Measurements from ENCODE around the gene EFCAB5. TPM values are rescaled to one million over a fixed set of nuclear protein-coding genes. Genes with fewer than 3 reads are reported as not detected.
"Not testable (repeated sequence)": the region's sequence is repeated elsewhere in the genome, so short reads cannot be mapped to it uniquely, and the experiment has no call there.

Gene EFCAB5
- total RNA-seq, 1 donor from 2014 or later, result 0.30 TPM

DNA sequence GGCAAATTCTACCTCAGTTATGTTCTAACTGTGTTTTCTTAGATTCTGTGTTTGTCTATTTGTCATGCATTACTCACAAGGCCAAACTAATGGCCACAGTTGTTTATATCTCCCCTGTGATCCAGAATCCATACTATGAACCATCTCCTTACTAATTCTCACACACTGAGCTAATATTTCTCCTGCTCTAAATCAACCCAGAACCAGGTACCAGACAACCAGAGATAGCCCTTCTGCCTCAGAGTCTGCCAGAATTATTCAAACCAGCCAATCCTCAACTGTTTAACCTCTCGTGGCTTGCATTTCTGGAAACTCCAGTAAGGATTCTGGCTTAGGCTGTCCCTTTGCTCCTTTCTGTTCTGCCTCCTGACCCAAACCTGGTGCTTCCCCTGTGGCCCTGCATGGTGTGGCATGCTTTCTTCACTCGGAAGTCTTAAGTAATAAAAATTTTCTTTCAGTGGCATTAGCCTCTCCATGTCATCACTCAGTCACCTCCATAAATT, 59.4 kb downstream of the EFCAB5 start:
- TF ChIP-seq, protein P1, sequence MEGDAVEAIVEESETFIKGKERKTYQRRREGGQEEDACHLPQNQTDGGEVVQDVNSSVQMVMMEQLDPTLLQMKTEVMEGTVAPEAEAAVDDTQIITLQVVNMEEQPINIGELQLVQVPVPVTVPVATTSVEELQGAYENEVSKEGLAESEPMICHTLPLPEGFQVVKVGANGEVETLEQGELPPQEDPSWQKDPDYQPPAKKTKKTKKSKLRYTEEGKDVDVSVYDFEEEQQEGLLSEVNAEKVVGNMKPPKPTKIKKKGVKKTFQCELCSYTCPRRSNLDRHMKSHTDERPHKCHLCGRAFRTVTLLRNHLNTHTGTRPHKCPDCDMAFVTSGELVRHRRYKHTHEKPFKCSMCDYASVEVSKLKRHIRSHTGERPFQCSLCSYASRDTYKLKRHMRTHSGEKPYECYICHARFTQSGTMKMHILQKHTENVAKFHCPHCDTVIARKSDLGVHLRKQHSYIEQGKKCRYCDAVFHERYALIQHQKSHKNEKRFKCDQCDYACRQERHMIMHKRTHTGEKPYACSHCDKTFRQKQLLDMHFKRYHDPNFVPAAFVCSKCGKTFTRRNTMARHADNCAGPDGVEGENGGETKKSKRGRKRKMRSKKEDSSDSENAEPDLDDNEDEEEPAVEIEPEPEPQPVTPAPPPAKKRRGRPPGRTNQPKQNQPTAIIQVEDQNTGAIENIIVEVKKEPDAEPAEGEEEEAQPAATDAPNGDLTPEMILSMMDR (conservative IDR thresholded peaks at IDR 0.05), result no peak
- H3K4me3 Mint-ChIP-seq, result no peak overlapping the region
- H3K4me1 Mint-ChIP-seq, result no peaks in the 10 kb centered on the region
- H3K27ac Mint-ChIP-seq (ENCODE audit: unreplicated experiment), result no peak overlapping the region
- no peaks in the 10 kb centered on the region for H3K36me3 Mint-ChIP-seq (ENCODE audit: low read depth)
- H3K27me3 Mint-ChIP-seq (ENCODE audit: low read depth), result no peaks in the 10 kb centered on the region
- H3K9me3 Mint-ChIP-seq, result peaks cover 3% of the 10 kb centered on the region
- no peak for DNase-seq (ENCODE audit: low read depth, low spot score)

DNA sequence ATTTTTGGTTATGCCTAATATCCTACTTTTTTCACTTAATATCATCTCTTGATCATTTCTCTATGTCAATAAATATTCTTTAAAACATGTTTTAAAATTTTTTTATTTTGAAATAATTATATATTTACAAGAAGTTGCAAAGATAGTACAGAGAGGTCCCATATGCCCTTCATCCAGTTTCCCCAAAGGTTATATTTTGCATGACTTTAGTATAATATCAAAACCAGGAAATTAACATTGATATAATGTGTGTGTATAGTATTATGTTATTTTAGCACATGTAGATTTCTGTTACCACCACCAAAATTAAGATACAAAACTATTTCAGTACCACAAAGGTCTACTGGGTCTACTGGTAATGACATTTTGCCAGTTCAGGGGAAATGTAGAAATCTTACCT, 60.7 kb downstream of the EFCAB5 start:
- no peaks in the 10 kb centered on the region for H3K27me3 Mint-ChIP-seq (ENCODE audit: low read depth)
- H3K9me3 Mint-ChIP-seq, result peaks cover 3% of the 10 kb centered on the region
- TF ChIP-seq, protein P1 (conservative IDR thresholded peaks at IDR 0.05), result no peak
- H3K36me3 Mint-ChIP-seq (ENCODE audit: low read depth), result no peaks in the 10 kb centered on the region
- H3K27ac Mint-ChIP-seq (ENCODE audit: unreplicated experiment), result no peak overlapping the region
- DNase-seq (ENCODE audit: low read depth, low spot score), result no peak
- no peak overlapping the region for H3K4me3 Mint-ChIP-seq
- no peaks in the 10 kb centered on the region for H3K4me1 Mint-ChIP-seq

DNA sequence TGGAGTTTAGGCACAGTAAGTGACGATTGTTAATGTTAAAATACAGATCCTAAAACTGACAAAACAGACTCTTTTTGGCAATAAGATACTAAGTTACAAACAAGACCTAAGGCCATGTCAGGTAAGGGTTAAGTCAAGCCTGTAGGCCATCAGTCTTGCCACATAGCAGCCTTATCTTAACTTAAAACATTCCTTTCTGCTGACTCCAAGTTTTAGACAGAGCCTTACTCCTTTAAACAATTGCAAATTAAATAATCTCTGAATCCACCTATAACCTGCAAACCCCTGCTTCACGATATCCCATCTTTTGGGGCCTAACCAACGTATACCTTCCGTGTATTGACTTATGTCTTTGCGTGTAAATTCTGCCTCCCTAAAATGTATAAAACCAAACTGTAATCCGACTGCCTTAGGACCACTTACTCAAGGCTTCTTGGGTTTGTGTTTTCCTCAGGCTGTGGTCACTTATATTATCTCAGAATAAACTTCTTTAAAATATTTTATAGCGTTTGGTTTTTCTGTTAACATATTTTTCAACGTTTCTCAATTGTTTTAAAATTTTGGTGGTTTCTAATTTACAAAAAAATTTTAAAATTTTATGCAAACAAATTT, 64.4 kb downstream of the EFCAB5 start:
- no peaks in the 10 kb centered on the region for H3K27me3 Mint-ChIP-seq (ENCODE audit: low read depth)
- TF ChIP-seq, protein P1 (conservative IDR thresholded peaks at IDR 0.05), result no peak
- no peak overlapping the region for H3K27ac Mint-ChIP-seq (ENCODE audit: unreplicated experiment)
- H3K36me3 Mint-ChIP-seq (ENCODE audit: low read depth), result no peaks in the 10 kb centered on the region
- no peak for DNase-seq (ENCODE audit: low read depth, low spot score)
- H3K9me3 Mint-ChIP-seq, result peaks cover 6% of the 10 kb centered on the region
- no peak overlapping the region for H3K4me3 Mint-ChIP-seq
- no peaks in the 10 kb centered on the region for H3K4me1 Mint-ChIP-seq

- Mint-ChIP-seq H3K9me3 (peaks cover 21% of the 10 kb centered on the region), H3K36me3 (ENCODE audit: low read depth) (peaks cover 15% of the 10 kb centered on the region)
- not testable (repeated sequence) for H3K27me3 Mint-ChIP-seq (ENCODE audit: low read depth); H3K27ac Mint-ChIP-seq (ENCODE audit: unreplicated experiment); DNase-seq (ENCODE audit: low read depth, low spot score); H3K4me3 Mint-ChIP-seq; H3K4me1 Mint-ChIP-seq
Measured at GRCh38 chr17:30011934-30012333, 70.5 kb downstream of the EFCAB5 start.

- Mint-ChIP-seq H3K9me3 (no peaks in the 10 kb centered on the region), H3K4me1 (peaks cover 4% of the 10 kb centered on the region), H3K36me3 (ENCODE audit: low read depth) (no peaks in the 10 kb centered on the region), H3K4me3 (no peak overlapping the region), H3K27me3 (ENCODE audit: low read depth) (no peaks in the 10 kb centered on the region), H3K27ac (ENCODE audit: unreplicated experiment) (no peak overlapping the region)
- DNase-seq (ENCODE audit: low read depth, low spot score), result peak; percentile 31
- TF ChIP-seq, protein P1 (conservative IDR thresholded peaks at IDR 0.05), result peak; percentile 87
Measured at GRCh38 chr17:30021708-30022317, 80.4 kb downstream of the EFCAB5 start.

DNA sequence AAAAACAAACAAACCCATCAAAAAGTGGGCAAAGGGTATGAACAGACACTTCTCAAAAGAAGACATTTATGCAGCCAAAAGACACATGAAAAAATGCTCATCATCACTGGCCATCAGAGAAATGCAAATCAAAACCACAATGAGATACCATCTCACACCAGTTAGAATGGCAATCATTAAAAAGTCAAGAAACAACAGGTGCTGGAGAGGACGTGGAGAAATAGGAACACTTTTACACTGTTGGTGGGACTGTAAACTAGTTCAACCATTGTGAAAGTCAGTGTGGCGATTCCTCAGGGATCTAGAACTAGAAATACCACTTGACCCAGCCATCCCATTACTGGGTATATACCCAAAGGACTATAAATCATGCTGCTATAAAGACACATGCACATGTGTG, 83.9 kb downstream of the EFCAB5 start:
- not testable (repeated sequence) for H3K4me1 Mint-ChIP-seq, H3K4me3 Mint-ChIP-seq

More for the DNA sequence above, 83.9 kb downstream of the EFCAB5 start:
- H3K36me3 Mint-ChIP-seq (ENCODE audit: low read depth); H3K9me3 Mint-ChIP-seq; DNase-seq (ENCODE audit: low read depth, low spot score); H3K27ac Mint-ChIP-seq (ENCODE audit: unreplicated experiment); H3K27me3 Mint-ChIP-seq (ENCODE audit: low read depth): not testable (repeated sequence)
